Ascending aorta (tissue), 2 donors: ENCODE data around the gene SLAIN2. TPM values are rescaled to one million over a fixed set of nuclear protein-coding genes. Genes with fewer than 3 reads are reported as not detected.

ENCODE experiments used
- DNase-seq, 2 donors: peaks; one replicate each; pipeline ENCODE4 v3.0.0-alpha.2; 2019; ENCODE audit warnings: low spot score in 2 of 2
- H3K27ac ChIP-seq, 2 donors: fragments of 200-600 bp; sonication (generic); one replicate each; pipeline ENCODE4 v1.5.1; 2016 to 2017; ENCODE audit warnings: mild to moderate bottlenecking in 1 of 2
- H3K27me3 ChIP-seq: fragments of 200-600 bp; sonication (generic); one replicate; pipeline ENCODE4 v1.5.1; 2017
- H3K36me3 ChIP-seq, 2 donors: fragments of 200-600 bp; sonication (generic); one replicate each; pipeline ENCODE4 v1.5.1; 2016
- H3K4me1 ChIP-seq, 2 donors: fragments of 200-600 bp; sonication (generic); one replicate each; pipeline ENCODE4 v1.5.1; 2016 to 2017; ENCODE audit warnings: mild to moderate bottlenecking in 1 of 2
- H3K4me3 ChIP-seq, 2 donors: fragments of 200-600 bp; sonication (generic); one replicate each; pipeline ENCODE4 v1.5.1; 2016 to 2017; ENCODE audit warnings: mild to moderate bottlenecking in 1 of 2
- H3K9me3 ChIP-seq, 2 donors: fragments of 200-600 bp; sonication (generic); one replicate each; pipeline ENCODE4 v1.5.1; 2016
- intact Hi-C: fragments of 100-400 bp; cut with DNase I; formaldehyde crosslinking; loops from one replicate; pipeline ENCODE4 v1.15.1; 2023
- total RNA-seq: library from RNA; depleted of rRNA; stranded (reverse); fragments of >200 nt; gene quantifications from one replicate; pipeline ENCODE4 v1.1.0, GENCODE V29; 2016
- TF ChIP-seq, protein P1 (sequence below), 3 experiments: fragments of 200-600 bp in 2 of 3; fragments of 450-650 bp in 1 of 3; sonication (generic) in 2 of 3; IDR thresholded peaks; one replicate each; pipeline ENCODE4 v1.5.1; 2016 to 2019; ENCODE audit warnings: antibody characterized with exemption in 3 of 3, mild to moderate bottlenecking in 1 of 3, moderate library complexity in 1 of 3

The SLAIN2 gene
- total RNA-seq, 1 donor from 2014 or later = 26.3 TPM

DNA sequence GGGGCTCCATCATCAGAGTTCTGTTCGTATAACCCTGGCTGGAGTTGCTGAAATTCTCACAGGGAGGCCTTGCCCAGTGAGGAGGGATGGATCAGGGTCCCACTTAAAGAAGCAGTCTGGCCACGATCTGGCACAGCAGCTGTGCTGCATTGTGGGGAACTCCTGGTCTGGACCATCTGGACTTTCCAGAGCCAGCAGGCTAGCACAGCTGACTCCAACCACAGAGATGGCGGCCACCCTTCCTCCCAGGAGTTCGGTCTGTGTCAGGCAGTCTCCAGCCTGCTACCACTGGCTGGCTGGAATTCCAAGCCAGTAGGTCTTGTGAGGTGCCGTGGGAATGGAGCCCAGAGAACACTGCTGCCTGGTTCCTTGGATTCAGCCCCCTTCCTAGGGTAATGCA lies 62.0 kb downstream of the SLAIN2 start:
- H3K36me3 ChIP-seq = peaks cover 0 to 16% of the 10 kb centered on the region in 2 donors
- DNase-seq = no peak
- intact Hi-C loops = no loop called here
- no peak overlapping the region for H3K27ac ChIP-seq
- no peaks in the 10 kb centered on the region for H3K4me1 ChIP-seq
- H3K9me3 ChIP-seq = no peaks in the 10 kb centered on the region
- H3K4me3 ChIP-seq = no peak overlapping the region
- TF ChIP-seq, protein P1, sequence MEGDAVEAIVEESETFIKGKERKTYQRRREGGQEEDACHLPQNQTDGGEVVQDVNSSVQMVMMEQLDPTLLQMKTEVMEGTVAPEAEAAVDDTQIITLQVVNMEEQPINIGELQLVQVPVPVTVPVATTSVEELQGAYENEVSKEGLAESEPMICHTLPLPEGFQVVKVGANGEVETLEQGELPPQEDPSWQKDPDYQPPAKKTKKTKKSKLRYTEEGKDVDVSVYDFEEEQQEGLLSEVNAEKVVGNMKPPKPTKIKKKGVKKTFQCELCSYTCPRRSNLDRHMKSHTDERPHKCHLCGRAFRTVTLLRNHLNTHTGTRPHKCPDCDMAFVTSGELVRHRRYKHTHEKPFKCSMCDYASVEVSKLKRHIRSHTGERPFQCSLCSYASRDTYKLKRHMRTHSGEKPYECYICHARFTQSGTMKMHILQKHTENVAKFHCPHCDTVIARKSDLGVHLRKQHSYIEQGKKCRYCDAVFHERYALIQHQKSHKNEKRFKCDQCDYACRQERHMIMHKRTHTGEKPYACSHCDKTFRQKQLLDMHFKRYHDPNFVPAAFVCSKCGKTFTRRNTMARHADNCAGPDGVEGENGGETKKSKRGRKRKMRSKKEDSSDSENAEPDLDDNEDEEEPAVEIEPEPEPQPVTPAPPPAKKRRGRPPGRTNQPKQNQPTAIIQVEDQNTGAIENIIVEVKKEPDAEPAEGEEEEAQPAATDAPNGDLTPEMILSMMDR (IDR thresholded peaks at IDR 0.05) = no peak
- no peaks in the 10 kb centered on the region for H3K27me3 ChIP-seq

DNA sequence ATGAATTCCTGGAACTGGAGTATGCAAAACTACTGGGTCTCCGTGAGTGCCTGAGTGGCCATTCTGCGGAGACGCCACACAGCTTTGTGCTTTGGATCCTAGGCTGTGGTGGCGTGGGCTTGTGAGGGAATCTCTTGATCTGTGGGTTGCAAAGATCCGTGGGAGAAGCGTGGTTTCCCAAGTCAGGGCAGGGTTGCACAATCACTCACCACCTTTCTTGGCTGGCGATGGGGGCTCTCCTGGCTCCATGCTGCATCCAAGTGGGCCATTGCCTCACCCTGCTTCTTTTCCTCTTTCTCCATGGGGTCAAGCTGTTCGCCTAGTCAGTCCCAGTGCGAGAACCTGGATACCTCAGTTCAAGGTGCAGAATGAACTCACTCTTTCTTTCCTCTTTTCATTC lies 62.5 kb downstream of the SLAIN2 start:
- no peak overlapping the region for H3K27ac ChIP-seq
- H3K27me3 ChIP-seq = no peaks in the 10 kb centered on the region
- TF ChIP-seq, protein P1 (IDR thresholded peaks at IDR 0.05) = no peak
- DNase-seq = no peak
- no peaks in the 10 kb centered on the region for H3K4me1 ChIP-seq
- intact Hi-C loops = no loop called here
- no peak overlapping the region for H3K4me3 ChIP-seq
- no peaks in the 10 kb centered on the region for H3K9me3 ChIP-seq
- peaks cover 0 to 16% of the 10 kb centered on the region in 2 donors for H3K36me3 ChIP-seq

DNA sequence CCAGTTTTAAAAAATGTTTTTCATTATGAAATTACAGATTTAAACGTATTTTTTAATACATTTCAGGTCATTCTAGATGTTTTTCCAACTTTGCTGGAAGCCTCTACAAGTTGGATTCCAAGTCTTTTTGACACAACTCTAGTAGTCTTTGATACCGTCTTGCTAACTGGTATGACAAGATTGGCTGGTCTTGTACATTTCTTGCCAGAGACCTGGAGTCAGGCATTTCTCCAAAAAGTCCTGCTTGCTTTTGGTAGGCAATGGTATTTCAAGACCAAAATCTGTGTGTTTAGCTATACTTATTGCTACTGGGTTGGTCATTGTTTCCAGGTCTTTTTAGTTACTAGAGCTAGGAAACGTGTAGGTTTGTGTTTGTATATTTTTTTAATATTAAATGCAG lies 64.6 kb downstream of the SLAIN2 start:
- TF ChIP-seq, protein P1 (IDR thresholded peaks at IDR 0.05) = no peak
- Histone ChIP-seq H3K4me3 (no peak overlapping the region), H3K4me1 (no peaks in the 10 kb centered on the region), H3K36me3 (peaks cover 5 to 25% of the 10 kb centered on the region in 2 donors), H3K9me3 (no peaks in the 10 kb centered on the region), H3K27me3 (no peaks in the 10 kb centered on the region), H3K27ac (no peak overlapping the region)
- intact Hi-C loops = no loop called here
- no peak for DNase-seq

DNA sequence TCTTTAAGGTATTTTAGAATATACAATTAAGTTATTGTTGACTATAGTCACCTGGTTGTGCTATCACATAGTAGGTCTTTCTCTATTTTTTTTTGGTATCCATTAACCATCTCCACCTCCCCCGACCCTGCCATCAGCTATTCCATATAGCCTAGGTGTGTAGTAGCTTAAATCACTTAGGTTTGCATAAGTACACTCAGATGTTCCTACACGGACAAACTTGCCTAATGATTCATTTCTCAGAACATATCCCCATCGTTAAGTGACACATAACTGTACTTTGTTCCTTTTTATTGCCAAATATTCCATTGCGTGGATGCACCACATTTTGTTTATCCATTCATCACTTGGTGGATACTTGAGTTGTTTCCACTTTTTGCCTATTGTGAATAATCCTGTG lies 67.9 kb downstream of the SLAIN2 start:
- no peak overlapping the region for H3K4me3 ChIP-seq
- H3K27me3 ChIP-seq = no peaks in the 10 kb centered on the region
- H3K9me3 ChIP-seq = no peaks in the 10 kb centered on the region
- intact Hi-C loops = no loop called here
- H3K36me3 ChIP-seq = peaks cover 5 to 14% of the 10 kb centered on the region in 2 donors
- no peaks in the 10 kb centered on the region for H3K4me1 ChIP-seq
- no peak overlapping the region for H3K27ac ChIP-seq
- TF ChIP-seq, protein P1 (IDR thresholded peaks at IDR 0.05) = no peak
- DNase-seq = no peak

DNA sequence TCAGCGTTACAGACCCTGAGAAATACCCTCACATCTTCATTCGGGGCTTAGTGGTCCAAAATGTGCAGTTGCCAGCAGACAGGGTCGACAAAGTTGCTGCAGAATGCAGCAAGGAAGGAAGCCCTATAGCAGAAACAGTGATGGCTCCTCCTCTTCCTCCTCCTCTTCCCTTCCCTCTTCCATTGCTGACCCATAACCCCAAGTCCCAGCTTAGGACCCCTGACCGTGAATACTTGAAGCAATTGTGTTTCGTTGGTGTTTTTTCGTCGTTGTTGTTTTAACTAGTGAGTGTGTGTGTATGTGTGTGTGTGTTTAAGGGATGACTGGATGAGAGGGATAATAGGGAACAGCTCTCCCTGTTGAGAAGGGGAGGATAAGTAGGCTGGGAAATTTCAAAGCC lies 69.5 kb downstream of the SLAIN2 start:
- intact Hi-C loops = no loop called here
- Histone ChIP-seq H3K4me3 (no peak overlapping the region), H3K27me3 (no peaks in the 10 kb centered on the region), H3K9me3 (no peaks in the 10 kb centered on the region), H3K36me3 (peaks cover 5 to 14% of the 10 kb centered on the region in 2 donors), H3K27ac (no peak overlapping the region), H3K4me1 (no peaks in the 10 kb centered on the region)
- DNase-seq = no peak
- TF ChIP-seq, protein P1 (IDR thresholded peaks at IDR 0.05) = no peak

DNA sequence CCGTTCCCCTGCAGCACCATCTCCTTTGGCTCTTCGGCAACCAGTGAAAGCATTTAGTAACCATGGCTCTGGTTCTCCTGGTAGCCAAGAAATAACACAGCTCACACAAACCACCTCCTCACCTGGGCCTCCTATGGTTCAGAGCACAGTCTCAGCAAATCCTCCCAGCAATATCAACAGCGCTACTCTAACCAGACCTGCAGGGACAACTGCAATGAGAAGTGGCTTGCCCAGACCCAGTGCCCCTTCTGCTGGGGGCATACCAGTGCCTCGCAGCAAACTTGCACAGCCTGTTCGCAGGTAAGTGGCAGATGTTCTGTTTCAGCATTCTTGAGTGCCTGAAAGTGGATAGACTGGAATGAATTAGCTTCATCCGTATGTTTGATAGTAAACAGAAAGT lies 78.8 kb downstream of the SLAIN2 start:
- Histone ChIP-seq H3K9me3 (no peaks in the 10 kb centered on the region), H3K4me1 (no peaks in the 10 kb centered on the region), H3K36me3 (peaks cover 5 to 33% of the 10 kb centered on the region in 2 donors), H3K4me3 (no peak overlapping the region), H3K27ac (no peak overlapping the region), H3K27me3 (no peaks in the 10 kb centered on the region)
- intact Hi-C loops = no loop called here
- no peak for DNase-seq
- TF ChIP-seq, protein P1 (IDR thresholded peaks at IDR 0.05) = no peak
